DMS 273 (cell line): ENCODE data around the gene CASP9.
"Not testable (repeated sequence)": the region's sequence is repeated elsewhere in the genome, so short reads cannot be mapped to it uniquely, and the experiment has no call there.

Experiments used
- DNase-seq: peaks from one replicate; lab custom pipeline; 2025; ENCODE audit not compliant: unreplicated experiment; lab: John Stamatoyannopoulos, UW

Gene CASP9

DNA sequence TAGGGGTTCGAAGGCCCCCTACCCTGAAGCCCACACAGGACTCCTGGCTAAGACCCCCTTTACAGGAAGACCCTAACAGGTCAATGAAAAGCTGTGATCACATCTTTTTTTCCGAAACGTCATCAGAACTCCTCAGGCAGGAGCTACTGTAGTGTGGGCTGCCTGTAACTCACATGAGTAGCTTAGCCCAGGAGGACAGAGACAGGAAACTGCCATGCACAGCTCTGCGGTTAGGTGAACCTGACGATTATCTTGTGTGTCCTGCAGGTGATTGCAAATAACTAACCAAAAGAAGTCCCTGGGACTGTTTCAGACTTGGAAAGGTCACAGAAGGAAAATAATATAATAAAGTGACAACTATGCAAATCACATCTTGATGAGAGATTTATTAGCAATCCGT lies 52.3 kb downstream of the CASP9 start:
- DNase-seq = not testable (repeated sequence)

DNA sequence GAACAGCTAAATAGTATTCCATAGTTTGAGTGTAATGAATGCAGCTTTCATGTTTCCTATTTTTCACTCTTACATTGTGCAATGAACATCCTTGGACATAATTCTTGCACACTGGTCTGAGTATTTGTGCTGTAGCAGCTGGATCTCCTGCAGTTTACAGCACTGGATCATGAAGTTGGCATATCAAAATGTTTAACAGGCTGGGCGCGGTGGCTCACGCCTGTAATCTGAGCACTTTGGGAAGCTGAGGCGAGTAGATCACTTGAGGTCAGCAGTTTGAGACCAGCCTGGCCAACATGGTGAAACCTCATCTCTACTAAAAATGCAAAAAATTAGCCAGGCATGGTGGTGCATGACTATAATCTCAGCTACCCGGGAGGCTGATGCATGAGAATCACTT lies 52.9 kb downstream of the CASP9 start:
- DNase-seq = not testable (repeated sequence)

DNA sequence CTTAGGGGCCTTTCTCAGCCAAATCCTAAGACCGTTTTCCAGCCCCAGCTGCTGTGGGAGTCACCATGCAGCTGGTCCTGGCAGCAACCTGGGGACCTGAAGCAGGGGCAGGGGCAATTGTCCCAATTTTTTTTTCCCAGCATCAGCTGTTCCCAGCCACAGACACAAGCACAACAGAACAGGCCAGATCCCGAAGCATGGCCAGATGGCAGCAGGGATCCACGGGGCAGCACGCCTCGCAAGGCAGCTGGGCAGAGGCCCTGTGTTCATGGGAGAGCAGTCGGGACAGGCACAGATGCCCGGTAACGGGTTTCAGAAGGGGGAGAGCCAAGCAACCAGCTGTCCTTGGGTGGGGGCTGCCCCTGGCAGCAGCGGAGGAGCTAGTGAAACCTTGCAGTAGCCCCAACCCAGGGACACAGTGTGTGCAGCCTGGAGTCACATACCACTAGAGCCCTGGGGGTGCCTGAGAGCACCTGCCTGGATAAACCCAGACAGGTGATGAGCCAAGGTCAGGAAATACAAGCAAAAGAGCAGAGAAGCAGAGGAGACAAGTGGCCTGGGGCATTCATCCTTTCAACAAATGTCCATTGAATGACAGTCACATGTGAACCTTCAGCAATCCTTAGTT lies 54.1 kb downstream of the CASP9 start:
- peak; percentile 95 for DNase-seq

DNA sequence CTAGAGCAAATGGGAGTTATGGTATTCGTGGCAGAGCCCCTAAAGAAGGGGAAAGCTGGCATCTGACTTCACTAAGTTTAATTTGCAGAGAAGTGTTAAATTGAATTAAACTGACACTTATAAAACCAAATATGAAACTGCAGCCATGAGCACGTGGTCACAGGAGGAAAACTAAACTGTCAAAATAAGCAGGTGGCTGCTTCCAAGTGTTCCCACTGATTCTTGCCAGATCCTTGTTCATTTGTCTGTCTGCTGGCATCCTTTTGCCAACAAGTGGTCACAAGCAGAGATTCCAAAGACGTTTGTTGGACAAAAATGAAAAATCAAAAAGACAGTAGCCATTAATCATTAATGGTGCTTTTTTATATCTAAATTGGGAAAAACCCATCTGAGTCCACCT lies 54.7 kb downstream of the CASP9 start:
- DNase-seq = peak; percentile 57

DNA sequence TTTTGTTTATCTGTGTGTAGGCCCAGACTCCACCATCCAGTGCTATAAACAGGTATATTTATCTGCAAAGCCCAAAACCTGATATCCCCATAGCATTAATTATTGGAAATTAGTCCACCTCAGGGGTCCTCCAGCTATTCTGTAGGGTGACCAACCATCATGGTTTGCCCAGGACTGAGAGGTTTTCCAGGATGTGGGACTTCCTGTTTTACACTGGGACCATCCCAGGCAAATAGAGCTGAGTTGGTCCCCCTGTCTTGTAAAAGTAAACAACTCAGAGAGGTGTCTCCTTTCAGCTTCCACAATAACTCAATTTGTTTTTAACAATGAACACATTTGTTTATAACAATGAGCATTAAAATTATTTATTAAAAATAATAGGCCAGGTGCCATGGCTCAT lies 55.9 kb downstream of the CASP9 start:
- no peak for DNase-seq

DNA sequence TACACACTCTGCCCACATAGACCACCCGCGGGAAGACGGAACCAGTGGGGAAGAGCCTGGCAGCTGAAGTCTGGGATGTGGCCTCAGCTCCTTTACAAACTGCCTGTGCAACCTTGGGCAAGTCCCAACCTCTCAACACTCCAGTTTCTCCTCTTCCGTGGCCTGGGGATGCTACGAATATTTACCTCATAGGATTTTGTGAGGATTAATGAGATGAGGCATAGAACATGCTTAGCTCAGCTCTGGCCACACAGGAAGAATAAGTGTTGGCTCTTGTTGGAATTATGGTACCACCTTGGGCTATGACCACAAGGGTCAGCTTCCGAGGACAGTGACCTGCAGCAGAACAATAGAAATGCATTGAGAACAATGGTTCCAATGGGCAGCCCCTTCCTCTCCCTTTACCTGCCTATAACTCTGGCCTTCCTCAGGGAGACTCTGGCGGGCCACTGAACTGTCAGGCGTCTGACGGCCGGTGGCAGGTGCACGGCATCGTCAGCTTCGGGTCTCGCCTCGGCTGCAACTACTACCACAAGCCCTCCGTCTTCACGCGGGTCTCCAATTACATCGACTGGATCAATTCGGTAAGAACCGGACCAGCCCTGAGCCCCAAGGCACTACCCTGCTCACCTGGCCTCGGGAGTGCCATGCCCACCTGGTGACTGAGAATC lies 56.9 kb downstream of the CASP9 start:
- DNase-seq = not testable (repeated sequence)

DNA sequence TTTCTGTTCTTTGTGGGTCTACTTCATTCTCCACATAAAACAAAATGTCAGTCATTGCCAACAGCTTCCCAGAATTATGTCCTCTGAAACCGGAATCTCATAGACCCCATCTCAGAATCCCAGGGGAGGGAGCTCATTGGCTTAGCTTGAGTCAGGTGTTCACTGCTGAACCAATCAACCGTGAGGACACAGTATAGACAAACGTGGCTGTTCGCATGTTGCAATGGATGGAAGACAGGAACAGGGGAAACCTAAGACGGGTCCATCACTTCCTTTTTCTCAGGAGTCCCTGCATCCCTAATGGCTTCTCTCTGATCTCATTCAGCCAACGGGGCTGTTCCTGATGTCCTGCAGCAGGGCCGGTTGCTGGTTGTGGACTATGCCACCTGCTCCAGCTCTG lies 58.3 kb downstream of the CASP9 start:
- DNase-seq = no peak

DNA sequence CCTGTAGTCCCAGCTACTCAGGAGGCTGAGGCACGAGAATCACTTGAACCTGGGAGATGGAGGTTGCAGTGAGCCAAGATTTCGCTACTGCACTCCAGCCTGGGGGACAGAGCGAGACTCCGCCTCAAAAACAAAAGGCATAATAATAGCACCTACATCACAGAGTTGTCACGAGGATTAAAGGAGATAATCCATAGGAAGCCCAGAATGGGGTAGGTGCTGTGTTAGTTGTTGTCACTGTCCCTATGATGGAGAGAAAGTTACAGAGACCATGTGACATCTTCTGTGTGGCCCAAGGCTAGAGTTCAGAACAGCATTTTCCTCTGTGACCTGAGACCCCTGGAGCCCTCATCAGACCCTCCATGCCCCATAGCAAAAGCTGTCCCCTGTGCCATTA lies 60.1 kb downstream of the CASP9 start:
- not testable (repeated sequence) for DNase-seq

DNA sequence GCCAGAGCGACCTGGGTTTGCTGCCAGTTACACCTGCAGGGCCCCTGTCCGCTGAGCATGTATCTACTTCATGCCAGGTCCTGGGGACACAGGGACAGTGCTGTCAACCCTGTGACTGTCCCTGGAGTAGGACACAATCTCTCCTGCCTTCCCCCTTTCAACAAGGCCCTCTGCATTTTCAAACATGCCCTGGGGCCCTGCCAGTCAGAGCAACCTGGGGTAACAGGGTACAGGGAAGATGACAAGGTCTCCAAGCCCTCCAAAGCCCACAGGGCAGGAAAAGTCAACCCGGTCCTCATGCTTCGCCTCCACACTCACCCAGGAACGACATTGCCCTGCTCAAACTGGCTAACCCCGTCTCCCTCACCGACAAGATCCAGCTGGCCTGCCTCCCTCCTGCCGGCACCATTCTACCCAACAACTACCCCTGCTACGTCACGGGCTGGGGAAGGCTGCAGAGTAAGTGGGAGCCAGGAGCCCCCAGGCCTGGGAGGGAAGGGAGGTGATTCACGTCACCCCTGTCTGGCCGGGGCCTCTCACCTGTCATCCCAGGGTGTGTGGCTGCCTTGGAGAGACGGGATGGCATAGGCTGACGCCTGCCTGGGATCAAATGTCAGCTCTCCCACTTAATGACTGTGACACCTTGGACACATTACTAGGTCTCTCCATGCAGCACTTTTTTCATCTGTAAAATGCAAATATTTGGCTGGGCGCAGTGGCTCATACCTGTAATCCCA lies 60.8 kb downstream of the CASP9 start:
- not testable (repeated sequence) for DNase-seq

DNA sequence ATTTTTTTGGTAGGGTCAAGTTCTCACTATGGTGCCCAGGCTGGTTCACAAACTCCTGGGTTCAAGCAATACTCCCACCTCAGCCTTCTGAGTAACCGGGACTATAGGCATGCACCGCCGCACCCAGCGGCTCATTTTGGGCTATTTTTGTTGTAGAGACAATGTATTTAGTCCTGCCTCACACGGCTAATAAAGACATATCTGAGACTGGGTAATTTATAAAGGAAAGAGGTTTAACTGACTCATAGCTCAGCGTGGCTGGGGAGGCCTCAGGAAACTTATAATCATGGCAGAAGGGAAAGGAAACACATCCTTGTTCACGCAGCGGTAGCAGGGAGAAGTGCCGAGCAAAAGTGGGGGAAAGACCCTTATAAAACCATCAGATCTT lies 63.3 kb downstream of the CASP9 start:
- DNase-seq = no peak

DNA sequence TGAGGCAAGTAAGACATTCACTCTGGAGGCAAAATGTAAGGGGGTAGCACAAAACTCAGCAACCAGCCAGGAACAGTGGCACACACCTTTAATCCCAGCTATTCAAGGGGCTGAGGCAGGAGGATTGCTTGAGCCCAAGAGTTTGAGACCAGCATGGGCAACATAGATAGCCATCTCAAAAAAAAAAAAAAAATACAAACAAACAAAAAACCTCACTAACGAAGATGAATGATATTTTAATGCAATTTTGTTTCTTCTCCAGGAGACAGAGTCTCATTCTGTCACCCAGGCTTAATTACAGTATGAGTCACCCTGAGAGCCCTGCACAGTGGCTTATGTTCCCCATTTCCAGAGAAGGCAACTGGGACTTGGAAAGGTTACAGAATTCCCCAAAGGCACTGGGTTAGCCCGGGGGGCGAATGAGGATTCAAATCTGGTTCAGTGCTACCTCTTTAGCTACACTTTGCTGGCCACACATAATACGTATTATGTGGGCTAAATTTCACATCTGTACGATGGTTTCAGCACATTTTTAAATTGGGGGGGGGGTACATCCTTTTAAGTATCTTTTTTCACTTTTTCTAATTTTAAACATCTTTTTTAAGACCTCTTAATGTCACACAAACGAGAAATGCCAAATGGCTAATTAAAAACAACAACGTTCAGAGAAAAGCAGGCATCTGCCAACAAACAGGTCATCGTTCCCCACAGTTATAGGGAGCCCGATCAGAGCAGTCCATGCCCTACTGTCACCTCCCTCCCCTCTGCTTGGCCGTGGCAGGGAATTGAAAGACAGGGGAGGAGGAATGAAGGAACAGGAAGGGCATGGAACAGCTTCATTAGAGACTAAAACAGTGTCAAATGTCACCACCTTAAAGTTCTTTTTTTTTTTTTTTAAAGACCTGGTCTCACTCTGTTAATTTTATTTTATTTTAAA lies 64.0 kb downstream of the CASP9 start:
- peak; percentile 65 for DNase-seq

DNA sequence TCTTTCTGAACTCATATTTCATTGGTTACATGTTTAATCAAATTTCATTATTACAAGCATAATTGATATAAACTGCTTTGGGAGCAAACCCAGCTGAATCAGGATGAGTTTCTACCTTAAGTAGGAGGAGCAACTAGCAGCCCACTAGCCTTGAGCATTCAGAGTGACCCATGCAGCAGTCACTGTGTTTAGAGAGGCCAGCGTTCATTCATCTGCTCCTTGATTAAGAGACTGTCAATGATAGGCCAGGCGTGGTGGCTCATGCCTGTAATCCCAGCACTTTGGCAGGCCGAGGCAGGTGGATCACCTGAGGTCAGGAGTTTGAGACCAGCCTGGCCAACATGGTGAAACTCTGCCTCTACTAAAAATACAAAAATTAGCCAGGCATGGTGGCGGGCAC lies 65.6 kb downstream of the CASP9 start:
- not testable (repeated sequence) for DNase-seq

DNA sequence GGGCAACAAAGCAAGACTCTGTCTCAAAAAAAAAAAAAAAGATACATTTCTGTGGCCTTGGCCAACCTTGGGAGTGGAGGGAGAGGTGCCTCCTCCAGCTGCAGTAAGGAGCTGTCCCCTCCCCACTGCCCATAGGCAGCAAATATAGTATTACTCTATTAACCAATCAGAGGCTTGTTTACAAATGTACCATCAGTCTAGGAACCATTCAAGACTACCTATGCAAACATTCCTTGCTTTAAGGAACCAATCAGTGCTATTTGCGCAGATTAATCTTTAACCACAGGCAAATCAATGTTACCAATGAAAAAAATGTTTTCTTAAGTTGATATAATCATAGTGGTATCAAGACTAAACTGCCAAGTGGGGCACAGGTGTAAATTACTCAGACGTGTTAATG lies 66.4 kb downstream of the CASP9 start:
- no peak for DNase-seq

DNA sequence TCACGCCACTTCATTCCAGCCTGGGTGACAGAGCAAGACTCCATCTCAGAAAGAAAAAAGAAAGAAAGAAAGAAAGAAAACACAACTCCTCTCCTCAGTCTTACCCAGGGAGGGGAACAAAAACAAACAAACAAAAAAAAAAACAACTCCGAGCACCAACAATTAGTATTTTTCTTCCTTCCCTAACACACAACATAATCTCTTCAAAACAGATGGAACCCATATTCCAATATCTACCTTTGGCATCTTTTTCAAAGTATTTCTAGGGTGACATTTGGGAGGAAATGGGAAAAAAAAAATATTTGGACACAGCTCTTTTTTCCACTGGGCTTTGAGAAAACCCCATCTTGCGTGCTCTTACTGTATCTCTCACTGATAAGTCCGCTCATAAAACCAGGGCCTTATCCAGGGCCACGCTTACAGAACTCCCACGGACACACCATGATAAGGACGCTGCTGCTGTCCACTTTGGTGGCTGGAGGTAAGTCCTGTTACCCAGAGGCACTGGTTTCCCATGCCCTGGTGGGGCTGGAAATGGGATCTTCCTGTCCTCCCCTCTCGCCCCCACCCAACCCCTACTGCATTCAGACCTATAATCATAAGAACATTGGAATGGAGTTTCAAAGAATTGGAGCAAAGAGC lies 67.6 kb downstream of the CASP9 start, which contains the start of gene CELA2A:
CELA2A (plus strand) TSS at position 420 of the 642 bp plus-strand sequence; CDS start at position 442, 22 bp downstream.
- no peak for DNase-seq

DNA sequence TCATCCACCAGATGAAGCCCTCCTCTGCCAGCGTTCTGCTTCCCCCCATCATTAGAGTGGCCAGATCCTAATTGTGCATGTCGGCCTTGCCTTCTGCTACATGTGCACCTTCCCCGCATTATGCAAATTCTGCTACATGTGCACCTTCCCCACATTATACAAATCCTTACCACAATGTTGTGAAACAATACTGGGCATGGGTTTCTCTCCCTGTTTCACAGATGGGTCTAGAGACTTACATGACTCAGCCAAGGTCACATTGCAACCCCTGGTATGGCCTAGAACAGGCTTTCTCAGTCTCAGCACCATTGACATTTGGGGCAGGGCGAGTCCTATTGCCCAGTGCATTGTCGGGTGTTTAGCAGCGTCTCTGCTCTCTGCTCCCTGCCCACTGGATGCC lies 68.5 kb downstream of the CASP9 start:
- no peak for DNase-seq

DNA sequence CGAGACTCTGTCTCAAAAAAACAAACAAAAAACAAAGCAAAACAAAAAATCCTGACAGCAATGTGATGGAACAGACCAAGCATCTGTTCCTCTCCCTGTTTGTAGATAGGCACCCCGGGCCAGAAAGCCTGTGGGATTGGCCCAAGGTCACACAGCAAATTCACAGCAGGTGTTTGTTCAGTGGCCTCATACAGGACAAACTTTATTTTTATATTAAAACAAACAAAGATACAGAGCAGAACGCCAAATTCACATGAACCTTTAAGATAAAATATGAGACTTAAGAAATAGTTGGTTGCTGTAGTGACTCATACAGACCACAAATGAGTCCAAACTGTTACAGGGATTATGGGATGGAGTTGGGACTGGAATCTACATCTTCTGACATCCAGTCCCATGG lies 69.8 kb downstream of the CASP9 start:
- DNase-seq = no peak

DNA sequence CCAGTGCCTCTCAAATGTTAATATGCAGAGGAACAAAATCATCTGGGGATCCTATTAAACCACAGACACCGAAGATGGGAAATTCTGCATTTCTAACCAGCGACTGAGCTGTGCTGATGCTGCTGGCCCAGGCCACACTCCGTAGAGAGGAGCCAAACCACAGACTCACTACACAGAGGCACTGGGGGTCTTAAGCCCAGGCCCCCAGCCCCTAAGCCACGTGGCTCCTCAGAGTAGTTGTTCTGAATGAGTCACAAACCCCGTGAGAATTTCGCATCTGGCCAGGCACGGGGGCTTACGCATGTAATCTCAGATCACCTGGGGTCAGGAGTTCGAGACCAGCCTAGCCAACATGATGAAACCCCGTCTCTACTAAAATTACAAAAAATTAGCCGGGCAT lies 70.3 kb downstream of the CASP9 start:
- DNase-seq = peak; percentile 60

DNA sequence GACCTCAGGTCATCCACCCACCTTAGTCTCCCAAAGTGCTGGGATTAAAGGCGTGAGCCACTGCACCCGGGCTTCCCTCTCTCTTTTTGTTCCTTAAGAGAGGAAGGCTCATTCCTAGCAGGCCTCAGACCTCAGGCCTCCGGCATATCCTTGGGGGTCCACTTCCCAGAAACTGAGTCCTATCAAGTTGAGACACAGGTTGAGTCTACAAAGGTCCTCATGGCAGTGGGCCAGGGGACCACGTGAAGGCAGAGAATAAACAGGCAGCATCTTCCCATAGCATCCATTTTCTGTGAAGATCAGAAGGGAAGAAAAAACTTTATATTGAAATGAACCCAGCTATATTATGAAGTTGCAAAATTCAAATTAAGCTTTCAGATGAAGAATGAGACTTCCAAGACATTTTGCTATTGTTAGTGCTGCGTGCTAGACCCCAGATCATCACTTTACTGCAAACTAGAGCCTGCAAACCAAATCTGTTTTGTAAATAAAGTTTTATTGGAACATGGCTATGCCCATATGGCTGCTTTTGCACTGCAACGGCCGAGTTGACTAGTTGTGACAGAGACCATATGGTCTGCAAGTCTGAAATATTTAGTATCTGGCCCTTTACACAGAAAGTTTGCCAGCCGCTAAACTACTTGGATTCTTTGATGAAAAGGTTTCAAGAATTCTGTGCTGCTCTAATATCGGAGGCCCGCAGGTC lies 71.0 kb downstream of the CASP9 start:
- peak; percentile 87 for DNase-seq

DNA sequence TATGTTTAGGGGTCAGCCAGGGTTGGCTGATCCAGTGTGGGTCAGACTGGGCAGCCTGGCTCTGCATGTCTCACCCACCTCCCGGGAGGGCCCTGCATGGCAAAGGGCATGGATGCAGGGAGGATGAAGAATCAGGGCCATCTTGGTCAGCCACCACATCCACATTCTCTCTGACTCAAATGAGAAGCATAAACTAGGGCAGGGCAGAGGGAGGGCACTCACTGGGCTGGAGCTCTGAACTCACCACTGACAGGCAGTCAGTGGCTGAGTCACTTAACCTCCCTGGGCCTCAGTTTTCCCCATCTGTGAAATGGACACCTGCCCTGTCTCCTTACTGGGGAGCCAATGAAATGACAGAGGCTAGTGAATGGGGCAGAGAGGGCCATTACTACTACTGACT lies 71.8 kb downstream of the CASP9 start:
- DNase-seq = no peak
